RWPE2 (cell line): ENCODE measurements around the gene MT1M.

ENCODE experiments used
- ATAC-seq: fragments of 200-7000 bp; cut with Tn5 transposase; 3 replicates; pipeline ENCODE4 v1.9.1; 2021; ENCODE audit warnings: low read depth
- DNase-seq: peaks from one replicate; pipeline ENCODE4 v3.0.0-alpha.2; 2020; ENCODE audit warnings: low spot score
- H3K27ac ChIP-seq: fragments of 450-650 bp; 2 replicates; pipeline ENCODE4 v1.5.1; 2017; ENCODE audit warnings: mild to moderate bottlenecking; ENCODE audit not compliant: poor library complexity, severe bottlenecking
- H3K27me3 ChIP-seq: fragments of 250-450 bp; sonication (Bioruptor Pico); 2 replicates; pipeline ENCODE4 v1.5.1; 2021; ENCODE audit warnings: mild to moderate bottlenecking, moderate library complexity; ENCODE audit not compliant: insufficient read depth, poor library complexity, severe bottlenecking
- H3K36me3 ChIP-seq: fragments of 250-450 bp; sonication (Bioruptor Pico); 2 replicates; pipeline ENCODE4 v1.5.1; 2020; ENCODE audit warnings: low read depth, mild to moderate bottlenecking, moderate library complexity
- H3K4me1 ChIP-seq: fragments of 250-450 bp; sonication (Bioruptor Pico); 2 replicates; pipeline ENCODE4 v1.5.1; 2021; ENCODE audit warnings: mild to moderate bottlenecking, moderate library complexity; ENCODE audit not compliant: insufficient read depth, poor library complexity, severe bottlenecking
- H3K4me3 ChIP-seq: fragments of 250-450 bp; sonication (Bioruptor Pico); 2 replicates; pipeline ENCODE4 v1.5.1; 2021; ENCODE audit warnings: mild to moderate bottlenecking, moderate library complexity; ENCODE audit not compliant: severe bottlenecking
- H3K9me3 ChIP-seq: fragments of 250-450 bp; sonication (Bioruptor Pico); 2 replicates; pipeline ENCODE4 v1.5.1; 2021; ENCODE audit warnings: mild to moderate bottlenecking, moderate library complexity; ENCODE audit not compliant: severe bottlenecking
- CTCF ChIP-seq: fragments of 450-650 bp; IDR thresholded peaks from one replicate; pipeline ENCODE4 v1.5.1; 2017; ENCODE audit warnings: mild to moderate bottlenecking, moderate library complexity; ENCODE audit not compliant: poor library complexity, severe bottlenecking

Gene MT1M

DNA sequence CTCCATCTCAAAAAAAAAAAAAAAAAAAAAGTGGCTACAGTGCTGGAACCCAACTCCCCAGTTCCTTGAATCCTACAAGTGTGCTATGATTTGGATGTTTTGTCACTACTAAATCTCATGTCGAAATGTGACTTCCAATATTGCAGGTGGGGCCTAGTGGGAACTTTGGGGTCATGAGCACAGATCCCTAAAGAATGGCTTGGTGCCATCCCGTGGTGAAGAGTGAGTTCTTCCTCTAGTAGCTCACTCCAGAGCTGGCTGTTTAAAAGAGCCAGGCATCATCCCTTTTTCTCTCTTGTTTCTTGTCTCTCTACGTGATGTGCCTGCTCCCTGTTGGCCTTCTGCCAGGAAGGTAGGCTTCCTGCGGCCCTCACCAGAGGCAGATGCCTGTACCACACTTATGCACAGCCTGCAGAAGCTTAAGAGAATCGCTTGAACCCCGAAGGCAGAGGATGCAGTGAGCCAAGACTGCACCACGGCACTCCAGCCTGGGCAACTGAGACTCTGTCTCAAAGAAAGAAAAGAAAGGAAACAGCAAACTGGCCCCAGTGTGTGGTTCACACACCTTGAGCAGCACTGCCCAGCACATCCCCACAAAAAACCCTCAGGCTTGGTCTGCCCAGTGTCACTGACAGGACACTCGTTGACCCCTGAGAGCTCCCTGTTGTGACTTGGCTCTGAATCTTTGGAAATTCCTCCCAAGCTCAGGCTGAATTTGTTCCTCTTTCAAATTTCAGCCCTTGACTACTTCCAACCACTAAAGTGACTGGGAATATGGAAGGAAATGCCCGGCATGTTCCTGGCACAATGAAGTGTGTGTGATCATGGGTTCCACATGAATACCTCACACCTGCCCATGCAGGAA is 3.7 kb upstream of the MT1M start:
- Histone ChIP-seq H3K27ac (peak overlapping the region; percentile 87), H3K27me3 (no peaks in the 10 kb centered on the region), H3K9me3 (no peaks in the 10 kb centered on the region), H3K36me3 (peaks cover 11% of the 10 kb centered on the region), H3K4me3 (no peak overlapping the region), H3K4me1 (peaks cover 5% of the 10 kb centered on the region)
- peak; percentile 35 for TF ChIP-seq CTCF
- ATAC-seq (no peak), DNase-seq (no peak)

DNA sequence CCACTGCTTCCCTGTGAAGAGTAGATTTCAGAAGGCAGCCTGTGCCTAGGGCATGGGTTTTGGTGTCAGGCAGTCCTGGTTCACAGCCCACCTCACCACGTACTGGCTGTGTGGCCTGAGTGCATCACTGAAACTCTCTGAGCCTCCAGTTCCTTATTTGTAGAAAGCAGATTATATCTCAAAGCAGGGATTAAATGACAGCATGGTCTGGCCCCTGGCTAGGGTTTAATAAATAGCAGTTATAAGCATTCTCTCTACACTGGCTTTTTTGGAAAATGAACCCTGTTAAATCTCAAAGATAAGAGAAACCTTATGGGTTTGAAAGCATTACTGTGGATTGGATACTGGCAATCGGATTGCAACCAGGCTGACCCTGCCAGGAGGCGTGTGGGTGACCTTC is 2.9 kb upstream of the MT1M start:
- ATAC-seq (no peak), DNase-seq (no peak)
- H3K27me3 ChIP-seq = no peaks in the 10 kb centered on the region
- no peak overlapping the region for H3K27ac ChIP-seq
- TF ChIP-seq CTCF = no peak
- H3K9me3 ChIP-seq = no peaks in the 10 kb centered on the region
- H3K4me3 ChIP-seq = no peak overlapping the region
- H3K4me1 ChIP-seq = peaks cover 5% of the 10 kb centered on the region
- peaks cover 11% of the 10 kb centered on the region for H3K36me3 ChIP-seq

GRCh38 chr16:56630134-56630533 is 2.3 kb upstream of the MT1M start:
- no peaks in the 10 kb centered on the region for H3K27me3 ChIP-seq
- ATAC-seq = no peak
- TF ChIP-seq CTCF = no peak

GRCh38 chr16:56631197-56631596 is 1.3 kb upstream of the MT1M start:
- no peak for TF ChIP-seq CTCF

More at GRCh38 chr16:56630134-56630533, 2.3 kb upstream of the MT1M start:
- Histone ChIP-seq H3K9me3 (no peaks in the 10 kb centered on the region), H3K36me3 (peaks cover 11% of the 10 kb centered on the region), H3K27ac (no peak overlapping the region), H3K4me3 (no peak overlapping the region), H3K4me1 (peaks cover 5% of the 10 kb centered on the region)
- DNase-seq = no peak

DNA sequence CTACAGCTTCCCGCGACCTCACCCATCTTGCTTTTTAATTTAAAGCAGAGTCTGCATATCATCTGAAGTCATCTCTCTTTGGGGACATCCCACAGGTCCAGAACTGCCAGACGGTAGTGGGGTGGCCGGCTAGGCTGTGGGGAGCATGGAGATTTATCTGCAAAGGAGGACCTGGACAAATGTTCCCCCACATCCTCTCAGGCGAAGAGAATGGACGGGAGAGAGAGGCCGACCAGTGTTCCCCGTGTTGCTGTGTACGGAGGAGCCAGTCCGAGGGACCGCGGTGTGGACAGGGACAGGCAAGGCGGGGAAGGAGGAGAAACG is 665 bp upstream of the MT1M start:
- Histone ChIP-seq H3K4me3 (no peak overlapping the region), H3K36me3 (peaks cover 3% of the 10 kb centered on the region), H3K27ac (no peak overlapping the region), H3K27me3 (no peaks in the 10 kb centered on the region), H3K9me3 (no peaks in the 10 kb centered on the region), H3K4me1 (peaks cover 4% of the 10 kb centered on the region)
- no peak for ATAC-seq
- no peak for DNase-seq
- TF ChIP-seq CTCF = no peak

More at GRCh38 chr16:56631197-56631596, 1.3 kb upstream of the MT1M start:
- Histone ChIP-seq H3K4me1 (peaks cover 5% of the 10 kb centered on the region), H3K4me3 (no peak overlapping the region), H3K27me3 (no peaks in the 10 kb centered on the region), H3K9me3 (no peaks in the 10 kb centered on the region), H3K27ac (no peak overlapping the region), H3K36me3 (peaks cover 7% of the 10 kb centered on the region)
- no peak for ATAC-seq
- no peak for DNase-seq
